NCI-H146 treated with DMSO at 0.1 percent for 48 hours (cell line): ENCODE data around the gene ATP13A1.
"Not testable (repeated sequence)": the region's sequence is repeated elsewhere in the genome, so short reads cannot be mapped to it uniquely, and the experiment has no call there.

Experiments used
- DNase-seq: peaks from one replicate; lab custom pipeline; 2025; ENCODE audit not compliant: unreplicated experiment; lab: John Stamatoyannopoulos, UW

The ATP13A1 gene

GRCh38 chr19:19624032-19624570 lies 39.4 kb downstream of the ATP13A1 start:
- no peak for DNase-seq

GRCh38 chr19:19623383-19623782 lies 40.1 kb downstream of the ATP13A1 start:
- no peak for DNase-seq

GRCh38 chr19:19619849-19620210 lies 43.6 kb downstream of the ATP13A1 start:
- no peak for DNase-seq

- no peak for DNase-seq
Observed at GRCh38 chr19:19619181-19619848, 44.2 kb downstream of the ATP13A1 start.

- DNase-seq: peak; percentile 99
Observed at GRCh38 chr19:19618219-19619051, 45.0 kb downstream of the ATP13A1 start, which contains the start of gene PBX4. PBX4 (minus strand) TSS chr19:19618687; CDS start chr19:19618629, 58 bp downstream.

GRCh38 chr19:19615086-19615485 lies 48.4 kb downstream of the ATP13A1 start:
- DNase-seq: no peak

GRCh38 chr19:19613506-19613905 lies 50.0 kb downstream of the ATP13A1 start:
- no peak for DNase-seq

GRCh38 chr19:19610376-19611202 lies 52.9 kb downstream of the ATP13A1 start:
- DNase-seq: no peak

- not testable (repeated sequence) for DNase-seq
Observed at GRCh38 chr19:19606686-19607085, 56.8 kb downstream of the ATP13A1 start.

- no peak for DNase-seq
Observed at GRCh38 chr19:19606021-19606420, 57.5 kb downstream of the ATP13A1 start.

- peak; percentile 19 for DNase-seq
Observed at GRCh38 chr19:19602713-19603324, 60.7 kb downstream of the ATP13A1 start.

GRCh38 chr19:19602136-19602712 lies 61.3 kb downstream of the ATP13A1 start:
- no peak for DNase-seq

GRCh38 chr19:19600793-19601330 lies 62.6 kb downstream of the ATP13A1 start:
- no peak for DNase-seq

- DNase-seq: not testable (repeated sequence)
Observed at GRCh38 chr19:19598728-19599451, 64.6 kb downstream of the ATP13A1 start.

- no peak for DNase-seq
Observed at GRCh38 chr19:19597809-19598306, 65.6 kb downstream of the ATP13A1 start.
